ENCODE measurements around the gene TLCD2.
"Not testable (repeated sequence)": the region's sequence is repeated elsewhere in the genome, so short reads cannot be mapped to it uniquely, and the experiment has no call there.

The TLCD2 gene

DNA sequence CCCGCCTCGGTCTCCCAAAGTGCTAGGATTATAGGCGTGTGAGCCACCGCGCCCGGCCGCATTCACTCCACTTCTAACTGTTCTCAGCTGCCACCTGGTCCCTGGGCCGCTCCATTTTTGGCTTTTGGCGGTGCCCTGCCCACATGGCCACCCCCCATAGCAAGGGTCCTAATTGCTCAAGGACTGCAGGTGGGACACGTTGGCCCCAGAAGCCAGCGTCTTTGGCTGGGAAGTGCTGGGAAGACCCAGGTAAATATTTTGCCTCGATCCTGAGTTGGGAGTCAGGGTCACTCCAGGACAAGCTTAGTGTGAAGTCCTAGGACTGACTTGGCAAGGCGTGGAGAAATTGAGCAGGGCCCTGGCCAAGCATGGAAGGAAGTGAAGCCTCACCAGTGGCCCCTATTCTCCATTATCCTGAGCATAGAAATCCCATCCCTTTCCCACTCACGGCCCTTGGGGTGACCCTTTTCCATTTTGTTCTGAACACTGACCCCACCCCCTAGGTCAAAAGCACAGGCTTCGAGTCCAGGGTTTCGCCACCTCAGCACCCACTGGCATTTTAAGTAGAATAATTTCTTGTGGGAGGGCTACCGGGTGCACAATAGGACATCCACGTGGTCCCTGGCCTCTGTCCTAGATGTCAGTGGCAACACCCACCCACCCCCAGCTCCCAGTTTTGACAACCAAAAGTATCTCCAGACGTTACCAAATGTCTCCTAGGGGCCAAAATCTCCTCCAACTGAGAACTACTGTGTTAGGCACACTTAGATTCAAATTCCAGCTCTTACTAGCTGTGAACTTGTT, 8.4 kb upstream of the TLCD2 start:
- DNase-seq = no peak

DNA sequence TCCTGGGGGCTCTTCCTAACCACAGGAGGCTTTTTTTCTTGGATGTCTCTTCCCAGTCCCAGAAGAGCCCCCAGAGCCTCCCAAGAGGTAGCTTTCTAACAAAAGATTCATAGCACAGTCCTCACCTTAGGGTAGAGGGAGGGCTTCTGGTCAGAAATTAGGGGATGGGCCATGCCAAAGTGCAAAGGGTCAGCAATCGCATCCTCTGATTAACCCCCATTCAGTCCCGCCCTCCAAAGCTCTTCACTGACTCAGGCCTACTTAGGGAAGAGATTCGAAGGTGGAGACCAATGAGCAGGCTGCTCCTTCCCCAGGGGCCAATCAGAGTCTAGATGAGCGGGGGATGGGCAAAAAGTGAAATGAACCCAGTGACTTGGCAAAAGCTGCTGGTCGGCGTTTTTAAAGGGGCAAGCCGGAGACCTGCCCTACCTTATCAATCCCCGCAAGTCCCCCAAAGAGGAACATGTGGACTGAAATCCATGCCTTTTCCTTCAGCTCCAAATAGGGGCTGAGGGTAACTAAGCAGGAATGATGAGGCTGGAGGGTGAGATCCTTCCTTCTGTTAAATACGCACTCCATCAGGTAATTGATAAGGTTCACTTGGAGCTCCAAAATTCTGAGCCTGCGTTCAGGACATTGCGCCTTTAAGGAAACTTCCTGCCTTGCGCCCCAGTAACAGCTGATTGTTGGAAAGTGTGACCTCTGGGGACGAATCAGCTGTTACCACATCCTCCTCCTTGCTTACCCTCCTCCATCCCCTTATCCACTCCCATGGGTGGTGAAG, 6.9 kb upstream of the TLCD2 start:
- peak; percentile 50 to 97 (median 90) for DNase-seq

DNA sequence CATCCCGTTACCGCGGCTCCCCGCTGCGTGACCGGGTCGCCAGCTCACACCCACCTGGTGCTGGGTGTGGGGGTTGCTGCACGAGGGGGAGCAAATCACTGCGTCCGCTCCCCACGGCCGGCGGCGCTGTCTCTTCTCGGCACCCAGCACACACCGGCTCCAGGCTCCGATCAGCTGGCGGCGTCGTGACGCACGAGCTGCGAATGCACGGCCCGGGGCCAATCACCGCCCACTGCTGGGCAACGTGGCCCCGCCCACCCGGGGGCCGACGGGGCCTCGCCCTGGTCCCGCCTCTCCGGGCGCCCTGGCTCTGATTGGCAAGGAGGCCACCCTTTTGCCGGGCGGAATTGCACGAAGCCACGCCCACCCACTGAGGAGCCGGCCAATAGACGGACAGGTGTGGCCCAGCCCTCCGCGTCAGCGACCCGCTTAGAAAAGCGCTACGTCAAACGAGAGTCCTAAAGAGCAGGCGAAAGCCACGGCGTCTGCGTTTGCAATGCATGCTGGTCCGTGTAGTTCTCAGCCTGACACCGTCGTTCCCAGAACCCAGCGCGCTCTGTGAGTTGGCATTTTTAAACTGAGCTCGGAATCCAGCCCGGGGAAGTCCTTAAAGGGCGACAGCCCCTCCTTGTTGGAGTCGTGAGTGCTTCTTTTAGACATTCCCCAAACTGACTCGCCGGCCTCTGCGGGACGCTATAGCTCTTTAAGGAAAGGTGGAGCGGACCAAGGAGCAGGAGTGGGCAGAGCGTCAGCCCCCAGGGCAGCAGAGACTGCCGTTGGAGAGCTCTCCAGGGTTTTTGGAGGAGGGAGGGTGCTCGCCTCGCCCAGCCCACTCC, 6.1 kb upstream of the TLCD2 start:
- peak; percentile 89 to 100 (median 100) for DNase-seq

DNA sequence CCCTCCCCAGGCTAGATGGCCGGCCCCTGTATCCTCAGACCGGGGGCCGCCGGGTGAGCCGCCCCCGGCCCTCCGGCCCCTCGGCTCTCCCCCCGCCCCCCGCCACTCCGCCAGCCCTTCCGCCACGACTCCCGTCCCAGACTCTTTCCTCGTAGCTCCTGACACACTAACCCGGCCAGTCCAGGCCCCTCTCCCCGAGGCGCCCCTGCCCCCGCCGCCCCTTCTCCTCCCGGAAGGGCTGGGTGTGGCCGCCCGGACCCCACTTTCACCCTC, 5.6 kb upstream of the TLCD2 start:
- DNase-seq = no peak

DNA sequence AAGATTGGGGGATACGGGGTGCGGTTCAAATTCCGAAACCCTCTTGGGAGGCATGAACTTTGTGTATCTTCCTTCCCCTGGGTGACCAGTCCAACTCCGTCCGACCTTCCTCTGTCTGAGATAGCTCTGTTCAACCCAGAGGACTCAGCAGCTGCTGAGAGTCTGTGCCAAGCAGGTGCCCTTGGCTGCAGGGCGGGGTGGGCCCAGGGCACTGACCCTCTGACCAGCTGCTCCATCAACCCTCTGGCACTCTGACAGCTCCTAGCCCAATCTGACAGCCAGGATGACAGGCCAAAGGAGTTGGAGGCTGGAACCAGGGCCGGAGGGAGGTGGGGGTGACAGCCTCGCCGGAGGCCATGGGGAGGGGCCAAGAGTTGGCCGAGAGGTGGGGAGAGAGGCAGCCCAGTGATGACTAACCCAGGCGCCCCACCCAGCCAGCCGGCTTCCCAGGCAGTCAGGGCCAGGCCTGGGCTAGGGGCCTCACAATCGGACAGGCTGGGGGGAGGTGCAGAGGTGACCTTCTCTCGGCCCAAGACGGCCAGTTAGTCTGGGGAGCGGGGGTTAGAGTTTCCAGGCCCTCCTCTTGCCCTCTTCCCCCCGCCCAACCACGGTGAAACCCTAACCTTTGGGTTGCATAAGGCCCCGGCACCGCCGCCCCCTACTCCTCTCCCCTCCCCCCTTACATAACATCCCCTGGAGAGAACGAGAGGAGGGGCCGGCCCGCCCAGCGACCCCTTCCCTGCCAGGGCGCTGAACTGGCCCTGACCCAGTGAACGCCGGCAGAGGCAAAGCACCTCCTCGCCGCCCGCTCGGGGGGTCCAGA, 5.0 kb upstream of the TLCD2 start:
- DNase-seq = peak in 25 of 58 donors; percentile 29 to 80 (median 47)

DNA sequence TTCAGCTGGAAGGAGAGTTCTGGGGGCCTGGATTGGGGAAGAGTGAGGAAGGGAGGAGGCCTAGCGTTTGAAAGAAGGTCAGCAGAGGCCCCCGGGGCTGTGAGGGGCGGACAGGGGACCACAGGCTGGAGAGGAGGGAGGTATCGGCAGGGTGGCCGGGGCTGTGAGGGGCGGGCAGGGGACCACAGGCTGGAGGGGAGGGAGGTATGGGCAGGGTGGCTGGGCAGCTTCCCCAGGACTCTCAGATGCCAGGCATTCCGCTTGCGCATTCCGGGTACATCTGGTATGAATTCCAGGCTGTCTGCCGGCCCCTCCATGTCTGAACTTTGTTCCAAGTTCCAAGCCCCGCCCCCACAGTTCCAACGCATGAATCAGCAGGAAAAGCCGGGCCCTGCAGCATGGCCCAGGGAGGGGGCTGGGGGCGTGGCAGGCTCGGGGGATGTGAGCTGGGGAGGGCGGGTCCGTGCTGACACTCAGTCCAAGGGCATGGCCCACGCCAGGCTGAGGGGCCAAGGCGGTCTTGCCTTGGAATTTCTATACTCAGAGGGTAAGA, 4.3 kb upstream of the TLCD2 start:
- peak in 54 of 58 donors; percentile 14 to 86 (median 68) for DNase-seq

DNA sequence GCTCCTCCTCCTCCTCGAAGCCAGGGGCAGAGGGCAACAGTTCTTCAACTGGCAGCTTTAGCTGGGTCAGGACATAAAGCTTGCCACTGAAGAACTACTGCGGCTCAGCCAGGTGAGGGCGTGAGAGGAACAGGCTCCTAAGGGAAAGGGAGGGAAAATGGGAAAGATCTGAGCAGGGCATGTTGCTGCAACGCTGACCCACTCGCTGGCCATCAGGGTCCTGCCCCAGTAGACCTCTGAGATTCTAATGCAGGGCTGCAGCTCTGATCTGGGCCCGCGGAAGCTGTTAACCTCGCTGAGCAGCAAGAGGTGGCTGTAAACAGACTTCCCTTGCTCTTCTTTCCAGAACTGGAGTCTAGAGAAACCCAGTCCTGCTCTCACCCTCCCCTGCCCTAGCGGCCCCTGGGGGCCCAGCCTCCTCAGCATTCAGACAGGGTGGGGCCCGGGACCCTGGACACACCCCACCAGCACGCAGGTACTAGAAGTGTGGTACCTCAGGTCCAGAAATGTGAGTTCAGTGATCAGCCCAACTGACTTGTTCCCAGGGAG, 3.8 kb upstream of the TLCD2 start:
- DNase-seq = no peak

DNA sequence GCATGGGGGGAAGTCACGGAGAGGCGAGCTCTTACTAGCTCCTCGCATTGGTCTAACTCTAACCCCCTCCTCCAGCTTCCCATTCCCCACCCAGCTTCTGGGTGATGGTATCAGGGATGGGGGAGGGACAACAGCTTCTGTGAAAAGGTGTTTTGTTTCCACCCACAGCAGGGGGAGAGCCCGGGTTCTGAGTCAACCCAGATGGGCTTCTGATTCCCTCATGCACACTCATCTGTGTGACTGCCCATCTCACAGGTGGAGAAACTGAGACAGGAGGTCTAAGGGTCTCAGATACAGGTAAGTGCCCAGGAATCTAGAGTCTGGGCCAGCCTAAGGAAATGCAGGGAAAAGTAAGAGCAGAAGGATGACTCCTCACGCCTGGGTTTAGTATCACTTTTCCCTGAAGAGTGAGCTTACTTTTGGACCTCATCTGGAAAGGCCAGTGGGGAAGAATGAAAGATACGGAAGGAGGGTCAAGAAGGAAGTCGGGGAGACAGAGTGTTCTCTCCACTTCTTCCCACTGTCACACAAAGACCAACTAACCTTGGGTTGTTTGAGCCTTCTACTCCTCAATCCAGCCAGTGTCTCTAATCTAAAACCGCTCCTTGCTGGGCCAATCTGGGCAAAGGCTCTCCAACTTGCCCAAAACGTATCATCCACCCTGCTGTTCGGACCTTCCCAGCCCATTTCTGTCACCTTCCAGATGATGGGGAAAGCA, 3.1 kb upstream of the TLCD2 start:
- DNase-seq = no peak

DNA sequence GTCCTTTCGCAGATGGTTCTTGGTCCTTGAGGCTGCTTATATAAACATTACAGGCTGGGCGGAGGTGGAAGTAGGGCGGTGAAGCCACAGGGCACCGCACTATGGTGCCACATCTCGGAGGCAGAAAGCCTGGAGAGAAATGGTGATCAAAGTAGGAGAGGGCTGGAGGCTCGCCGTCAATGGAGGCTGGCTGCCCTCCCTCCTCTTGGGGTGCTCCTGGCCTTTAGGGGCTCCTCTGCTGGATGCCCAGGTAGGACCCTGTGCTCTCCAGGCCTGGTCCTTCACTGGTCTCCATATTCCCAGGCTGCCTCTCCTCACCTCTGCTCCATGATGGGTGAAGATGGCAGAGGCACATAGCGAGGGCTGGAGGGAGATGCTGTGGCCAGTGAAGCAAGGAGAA, 2.1 kb upstream of the TLCD2 start:
- no peak for DNase-seq

DNA sequence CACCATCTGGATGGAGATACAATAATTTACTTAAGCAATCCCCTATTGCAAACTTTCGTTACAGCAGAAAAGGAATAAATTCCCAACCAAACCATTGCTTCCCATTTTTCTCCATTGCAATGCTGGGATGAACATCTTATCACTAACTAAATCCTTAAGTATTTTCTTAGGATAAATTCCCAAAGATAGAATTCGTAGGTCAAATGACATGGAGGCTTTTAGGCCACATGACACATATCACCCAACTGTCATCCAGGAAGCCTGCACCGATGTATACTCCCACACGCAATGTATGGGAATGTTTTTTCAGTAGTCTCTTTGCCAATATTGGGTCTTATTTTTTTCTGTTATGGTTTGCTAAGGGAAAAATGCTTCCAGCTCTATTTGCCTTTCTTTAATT, 1.6 kb upstream of the TLCD2 start:
- DNase-seq = no peak

DNA sequence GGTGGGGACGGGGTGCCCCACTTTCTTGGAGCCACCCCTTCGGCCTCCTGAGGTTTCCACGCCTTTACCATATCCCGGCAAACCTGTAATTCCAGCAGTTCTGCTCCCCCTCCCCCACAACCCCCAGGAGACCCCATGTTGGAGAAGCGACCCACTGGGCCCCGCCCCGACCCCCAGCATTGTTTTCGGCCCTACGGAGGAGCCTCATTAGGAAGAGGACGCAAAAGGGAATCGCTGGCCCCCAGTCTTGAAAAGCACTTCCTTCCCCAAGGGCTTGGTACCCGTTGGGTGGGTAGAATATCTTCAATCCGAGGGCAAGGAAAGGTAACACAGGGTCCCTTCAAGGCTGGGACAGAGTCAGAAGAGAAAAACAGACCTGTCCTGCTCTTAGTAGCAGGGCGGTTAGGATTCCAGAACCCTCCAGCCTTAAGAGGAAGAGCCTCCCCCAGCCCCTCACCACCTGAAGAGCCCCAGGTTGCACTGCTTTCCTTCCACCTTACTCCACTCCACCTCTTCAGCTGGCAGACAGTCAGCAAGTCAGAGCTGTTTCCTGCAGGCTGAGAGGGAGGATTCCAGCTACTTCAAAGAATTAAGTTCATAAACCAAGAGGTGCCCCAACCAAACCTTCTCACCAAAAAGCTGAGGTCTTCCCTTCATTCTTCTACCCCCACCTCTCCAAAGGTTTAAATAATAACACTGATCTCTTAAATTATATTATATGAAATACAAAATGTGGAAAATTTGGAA, 803 bp upstream of the TLCD2 start:
- DNase-seq = no peak

DNA sequence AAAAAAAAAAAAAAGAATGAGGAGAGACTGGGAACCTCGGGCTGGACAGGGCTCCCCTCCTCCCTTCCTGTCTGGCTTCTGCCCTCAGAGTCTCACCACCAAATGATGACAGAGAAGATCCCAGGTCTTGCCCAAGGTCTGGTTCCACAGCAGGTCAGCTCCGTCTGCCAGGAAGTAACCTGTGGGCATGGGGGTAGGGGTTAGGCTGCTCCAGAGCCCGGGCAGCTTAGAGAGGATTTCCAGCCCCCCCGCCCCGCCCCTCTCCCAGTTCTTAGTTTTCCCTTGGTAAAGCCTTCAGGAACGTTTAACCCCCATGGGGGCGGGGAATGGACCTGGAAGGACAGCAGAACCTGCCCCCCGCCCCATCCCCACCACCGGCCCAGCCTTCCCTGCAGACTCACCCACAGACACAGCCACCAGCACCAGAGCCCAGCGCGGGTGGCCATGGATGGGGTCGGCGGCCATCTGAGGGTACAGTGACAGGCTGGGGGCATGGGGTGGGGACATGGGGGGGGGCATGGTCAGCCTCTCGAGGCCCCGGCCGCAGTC, 700 bp downstream of the TLCD2 start:
- no peak for DNase-seq

DNA sequence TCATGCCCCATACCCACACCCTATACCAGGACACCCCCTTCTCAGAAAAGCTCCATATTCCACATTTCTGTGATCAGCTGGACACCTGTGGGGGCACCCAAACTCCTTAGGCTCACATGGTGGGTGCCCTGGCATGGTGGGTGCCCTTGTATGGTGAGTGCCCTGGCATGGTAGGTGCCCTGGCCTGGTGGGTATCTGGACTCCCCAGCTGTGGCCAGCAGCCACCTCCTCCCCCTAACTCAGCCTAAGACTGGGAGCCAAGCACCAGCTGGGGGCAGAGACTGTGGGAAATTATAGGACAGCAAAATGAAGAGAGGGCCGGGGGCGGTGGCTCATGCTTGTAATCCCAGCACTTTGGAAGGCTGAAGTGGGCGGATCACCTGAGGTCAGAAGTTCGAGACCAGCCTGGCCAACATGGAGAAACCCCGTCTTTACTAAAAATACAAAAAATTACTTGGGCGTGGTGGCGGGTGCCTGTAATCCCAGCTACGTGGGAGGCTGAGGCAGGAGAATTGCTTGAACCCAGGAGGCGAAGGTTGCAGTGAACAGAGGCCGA, 1.3 kb downstream of the TLCD2 start:
- not testable (repeated sequence) for DNase-seq

DNA sequence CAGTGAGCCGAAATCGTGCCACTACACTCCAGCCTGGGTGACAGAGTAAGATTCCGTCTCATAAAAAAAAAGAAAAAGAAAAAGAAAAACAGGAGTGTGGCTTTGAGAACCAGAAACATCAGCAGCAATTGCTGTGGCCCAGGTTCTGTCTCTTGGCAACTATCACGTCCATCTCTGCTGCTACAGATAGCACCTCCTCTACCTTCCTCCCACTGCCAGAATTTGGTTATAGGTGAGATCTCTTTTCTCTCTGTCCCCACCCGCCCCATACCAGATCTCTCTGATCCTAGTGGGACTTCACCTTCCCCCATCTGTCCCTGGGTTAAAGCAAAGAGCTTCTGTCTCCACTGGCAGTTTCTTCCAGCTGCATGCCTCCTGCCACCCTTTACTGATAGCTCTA, 3.1 kb downstream of the TLCD2 start:
- DNase-seq = no peak

DNA sequence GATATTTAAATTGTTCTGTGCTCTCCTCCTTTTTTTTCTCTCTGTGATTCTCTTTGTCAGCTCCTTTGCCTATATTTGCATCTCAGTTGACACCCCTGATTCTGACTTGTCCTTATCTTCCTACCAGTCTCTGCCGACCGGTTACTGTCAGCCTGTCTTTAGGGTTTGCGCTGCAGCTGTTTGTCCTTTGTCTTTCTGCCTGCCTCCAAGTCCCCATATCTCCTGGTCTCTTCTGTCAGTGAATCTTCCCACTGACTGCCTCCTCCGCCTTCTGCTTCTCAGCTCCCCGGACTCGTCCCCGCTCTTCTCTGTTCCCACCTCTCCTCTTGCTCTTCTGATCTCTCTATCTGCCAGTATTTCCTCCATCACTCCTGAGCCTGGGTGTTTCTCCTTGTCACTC, 5.2 kb downstream of the TLCD2 start:
- DNase-seq = no peak

DNA sequence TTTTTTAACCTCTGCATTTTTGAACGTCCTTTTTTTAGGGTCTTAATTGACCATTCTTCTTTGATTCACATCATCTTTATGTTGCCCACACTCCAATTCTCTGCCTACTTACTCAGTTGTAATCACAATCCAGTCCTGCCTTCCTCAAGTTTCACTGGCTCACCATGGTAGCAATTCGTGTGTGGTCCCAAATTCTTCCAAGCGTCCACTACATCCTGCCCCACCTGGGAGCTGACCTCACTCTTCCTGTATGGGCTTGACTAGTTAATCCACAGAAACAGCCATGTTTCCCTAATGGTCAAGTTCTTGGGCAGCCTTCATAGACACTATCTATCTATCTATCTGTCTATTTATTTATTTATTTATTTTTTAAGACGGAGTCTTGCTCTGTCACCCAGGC, 7.1 kb downstream of the TLCD2 start:
- DNase-seq = no peak

DNA sequence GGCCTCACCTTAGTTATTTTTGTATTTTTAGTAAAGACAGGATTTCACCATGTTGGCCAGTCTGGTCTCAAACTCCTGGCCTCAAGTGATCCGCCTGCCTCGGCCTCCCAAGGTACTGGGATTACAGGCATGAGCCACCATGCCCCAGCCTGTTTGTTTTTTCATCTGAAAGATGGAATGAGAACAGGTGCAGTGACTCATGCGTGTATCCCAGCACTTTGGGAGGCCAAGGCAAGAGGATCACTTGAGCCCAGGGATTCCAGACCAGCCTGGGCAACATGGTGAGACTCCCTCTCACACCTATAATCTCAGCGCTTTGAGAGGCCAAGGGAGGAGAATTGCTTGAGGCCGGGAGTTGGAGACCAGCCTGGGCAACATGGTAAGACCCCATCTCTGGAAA, 10.3 kb downstream of the TLCD2 start:
- not testable (repeated sequence) for DNase-seq

DNA sequence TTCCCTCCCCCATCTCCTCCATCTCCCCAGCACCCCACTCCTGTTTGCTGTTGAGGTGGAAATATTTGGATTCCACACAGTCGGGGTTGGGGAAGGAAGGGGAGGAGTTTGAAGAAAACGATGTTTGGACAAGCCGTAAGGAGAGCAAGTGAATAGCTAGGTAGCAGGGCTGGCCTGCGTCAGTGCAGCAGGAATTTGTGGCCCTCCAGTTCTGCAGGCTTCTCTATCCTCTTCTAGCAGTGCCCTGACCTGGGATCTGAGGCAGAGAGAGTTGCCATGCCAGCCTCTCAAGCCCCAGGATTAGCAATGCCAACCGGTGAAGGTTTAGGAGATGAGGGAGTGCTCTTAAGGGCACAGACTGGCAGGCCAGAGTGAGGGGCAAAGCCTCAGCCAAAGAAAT, 12.5 kb downstream of the TLCD2 start:
- DNase-seq = no peak
